Measurements from ENCODE around the gene C16orf89. TPM values are rescaled to one million over a fixed set of nuclear protein-coding genes. Genes with fewer than 3 reads are reported as not detected.
A peak's percentile ranks its signal among the peaks of the same experiment; 100 is the strongest.

C16orf89 gene
- total and polyA plus RNA-seq, 10 of the 15 experiments (the other 5 are each of a cell fraction or from before 2014, with no cell fraction given) = not detected

- TF ChIP-seq ZBTB11 (CRISPR knock-in tag; IDR thresholded peaks at IDR 0.05) = no peak
- TF ChIP-seq ZBTB33 (IDR thresholded peaks at IDR 0.05) = no peak
- TF ChIP-seq JUND (IDR thresholded peaks at IDR 0.05; ENCODE audit: low read depth, low read length) = no peak
- TF ChIP-seq USF2 (IDR thresholded peaks at IDR 0.05; ENCODE audit: borderline replicate concordance, low read depth, low read length) = no peak
- peak; percentile 77 for TF ChIP-seq RUNX3 (IDR thresholded peaks at IDR 0.05; ENCODE audit: low read length)
- no peak for TF ChIP-seq WRNIP1 (IDR thresholded peaks at IDR 0.05; ENCODE audit: borderline replicate concordance, low read depth, low read length)
- no peak for TF ChIP-seq CHD2 (IDR thresholded peaks at IDR 0.05; ENCODE audit: borderline replicate concordance, low read depth, low read length)
- TF ChIP-seq ZNF217 (IDR thresholded peaks at IDR 0.05) = no peak
- no peak for TF ChIP-seq FOXK2 (IDR thresholded peaks at IDR 0.05)
- no peak for TF ChIP-seq FOXM1 (IDR thresholded peaks at IDR 0.05; ENCODE audit: low read depth, low read length)
- no peak for TF ChIP-seq PAX8 (IDR thresholded peaks at IDR 0.05)
- TF ChIP-seq ATF3 (IDR thresholded peaks at IDR 0.05; ENCODE audit: borderline replicate concordance, extremely low read depth, low read depth, low read length) = no peak
- TF ChIP-seq HDAC6 (IDR thresholded peaks at IDR 0.05; ENCODE audit: unreplicated experiment) = no peak
- no peak for TF ChIP-seq STAT1 (conservative IDR thresholded peaks at IDR 0.05)
- no peak for TF ChIP-seq GATAD2B (conservative IDR thresholded peaks at IDR 0.05; ENCODE audit: low read depth)
- TF ChIP-seq STAT3 (IDR thresholded peaks at IDR 0.05; ENCODE audit: low read depth, low read length) = no peak
- TF ChIP-seq NFIC (IDR thresholded peaks at IDR 0.05; ENCODE audit: low read depth, low read length) = no peak
- TF ChIP-seq ZSCAN29 (IDR thresholded peaks at IDR 0.05) = no peak
- no peak for TF ChIP-seq ETV6 (conservative IDR thresholded peaks at IDR 0.05 in 1 of 2, IDR thresholded peaks at IDR 0.05 in 1 of 2; ENCODE audit: borderline replicate concordance in 1 of 2, low read depth in 1 of 2)
- no peak for TF ChIP-seq CEBPZ (IDR thresholded peaks at IDR 0.05; ENCODE audit: low read depth, low read length)
- no peak for TF ChIP-seq MXI1 (IDR thresholded peaks at IDR 0.05; ENCODE audit: low read depth, low read length)
- TF ChIP-seq NR2F1 (conservative IDR thresholded peaks at IDR 0.05) = peak; percentile 69
Observed at GRCh38 chr16:5041600-5042133, 24.1 kb downstream of the C16orf89 start (continued).

Data from GM12878 (cell line).